Measurements from ENCODE around the gene CASTOR1. TPM values are rescaled to one million over a fixed set of nuclear protein-coding genes. Genes with fewer than 3 reads are reported as not detected.

The CASTOR1 gene
- total and polyA plus RNA-seq, 2 donors, result 7.5 to 21.7 TPM

DNA sequence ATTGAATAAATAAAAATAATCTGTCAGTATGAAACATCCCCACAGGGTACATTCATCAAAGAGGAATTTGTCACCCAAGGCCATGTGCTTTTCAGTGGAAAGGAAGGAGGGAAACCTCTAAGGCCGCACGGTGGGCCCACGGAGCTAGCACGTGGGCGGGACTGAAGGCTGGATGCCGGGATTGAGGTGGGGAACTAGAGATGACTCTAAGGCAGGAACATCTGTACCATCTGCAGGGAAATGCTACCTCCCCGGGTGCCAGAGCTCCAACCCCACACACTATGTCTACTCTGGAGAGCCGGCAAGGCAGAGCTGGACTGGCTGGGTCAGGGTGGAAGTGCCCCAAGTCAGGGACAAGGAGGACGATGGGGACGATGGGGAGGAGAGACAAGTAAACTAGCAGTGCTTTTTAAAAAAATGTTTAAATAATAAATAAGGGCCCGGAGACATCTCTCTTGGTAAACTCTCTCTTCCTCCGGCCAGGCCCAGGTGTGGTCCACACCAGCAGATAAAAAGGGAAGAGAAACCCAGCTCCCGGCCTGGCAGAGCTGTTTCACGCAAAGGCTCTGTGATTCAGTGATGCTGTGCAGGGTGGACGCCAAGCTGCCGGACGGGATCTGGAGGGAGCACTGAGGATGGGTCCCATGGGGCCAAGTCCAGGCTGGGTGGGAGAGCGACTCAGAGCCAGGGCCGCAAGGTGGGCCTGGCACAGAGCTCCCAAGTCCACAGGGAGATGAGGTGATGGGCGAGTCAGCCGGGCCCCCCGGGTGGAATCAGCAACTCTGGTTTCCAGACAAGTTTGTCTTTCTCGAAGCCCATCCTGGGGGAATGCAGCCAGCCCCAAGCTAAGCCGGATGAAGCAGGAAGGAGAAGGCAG is 48.5 kb downstream of the CASTOR1 start:
- no peak for DNase-seq (ENCODE audit: extremely low spot score)
- no peak overlapping the region for H3K4me3 ChIP-seq (ENCODE audit: low read depth, low read length)
- no peaks in the 10 kb centered on the region for H3K36me3 ChIP-seq (ENCODE audit: insufficient read depth)
- H3K4me1 ChIP-seq (ENCODE audit: insufficient read depth), result no peaks in the 10 kb centered on the region
- no peak overlapping the region for H3K27ac ChIP-seq (ENCODE audit: low read depth)
- 75% methylated on average over 24 of the region's 24 CpGs for WGBS

GRCh38 chr22:30239488-30240405 is 49.6 kb downstream of the CASTOR1 start:
- Histone ChIP-seq H3K36me3 (ENCODE audit: insufficient read depth) (no peaks in the 10 kb centered on the region), H3K27ac (ENCODE audit: low read depth) (no peak overlapping the region), H3K4me3 (ENCODE audit: low read depth, low read length) (no peak overlapping the region), H3K4me1 (ENCODE audit: insufficient read depth) (no peaks in the 10 kb centered on the region)
- no peak for DNase-seq (ENCODE audit: extremely low spot score)
- 87% methylated on average over 17 of the region's 17 CpGs for WGBS

- no peaks in the 10 kb centered on the region for H3K4me1 ChIP-seq (ENCODE audit: insufficient read depth)
- DNase-seq (ENCODE audit: extremely low spot score), result no peak
- no peak overlapping the region for H3K4me3 ChIP-seq (ENCODE audit: low read depth, low read length)
- WGBS, result 63% methylated on average over 27 of the region's 27 CpGs
- no peaks in the 10 kb centered on the region for H3K36me3 ChIP-seq (ENCODE audit: insufficient read depth)
- no peak overlapping the region for H3K27ac ChIP-seq (ENCODE audit: low read depth)
Observed at GRCh38 chr22:30238661-30239487, 50.4 kb downstream of the CASTOR1 start.

DNA sequence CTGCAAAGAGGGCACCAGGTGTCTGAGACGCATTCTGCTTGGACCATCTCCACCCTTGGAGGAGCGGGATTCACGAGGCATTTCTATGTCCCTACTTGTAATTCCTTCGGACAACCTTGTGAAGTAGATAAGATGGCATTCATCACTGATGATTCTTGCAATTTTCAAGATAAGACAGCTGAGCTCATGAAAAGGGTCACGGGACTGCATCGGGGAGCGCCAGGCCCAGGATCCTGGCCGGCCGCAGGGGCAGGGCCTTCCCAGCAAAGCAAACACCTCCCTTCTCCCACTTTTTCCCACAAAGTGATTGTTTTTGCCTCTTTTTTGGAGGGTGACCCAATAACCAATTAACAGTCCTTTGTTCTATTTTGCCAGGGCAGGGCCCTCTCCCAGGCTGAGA is 51.2 kb downstream of the CASTOR1 start:
- DNase-seq (ENCODE audit: extremely low spot score), result no peak
- 88% methylated on average over 9 of the region's 9 CpGs for WGBS
- Histone ChIP-seq H3K4me3 (ENCODE audit: low read depth, low read length) (no peak overlapping the region), H3K36me3 (ENCODE audit: insufficient read depth) (no peaks in the 10 kb centered on the region), H3K4me1 (ENCODE audit: insufficient read depth) (no peaks in the 10 kb centered on the region), H3K27ac (ENCODE audit: low read depth) (no peak overlapping the region)

DNA sequence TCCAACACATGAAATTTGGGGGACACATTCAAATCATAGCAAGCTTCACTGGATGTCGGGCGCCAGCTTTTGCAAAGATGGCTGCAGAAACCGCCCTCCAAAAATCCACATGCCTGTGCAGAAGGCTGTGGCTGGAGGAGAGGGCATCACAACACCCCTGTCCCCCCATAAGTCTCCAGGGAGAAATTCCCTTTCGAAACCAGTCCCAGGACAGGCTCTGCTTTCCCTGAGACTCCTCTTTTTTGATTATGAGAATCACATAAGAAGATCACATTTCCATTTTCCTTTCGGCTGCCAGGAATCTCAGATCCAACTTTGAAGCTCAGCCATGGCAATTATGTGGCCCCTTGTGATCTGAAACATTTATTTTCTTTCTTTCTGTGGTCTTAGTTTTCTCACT is 52.4 kb downstream of the CASTOR1 start:
- no peak for DNase-seq (ENCODE audit: extremely low spot score)
- WGBS, result 99% methylated on average over 5 of the region's 5 CpGs
- Histone ChIP-seq H3K27ac (ENCODE audit: low read depth) (no peak overlapping the region), H3K4me3 (ENCODE audit: low read depth, low read length) (no peak overlapping the region), H3K36me3 (ENCODE audit: insufficient read depth) (no peaks in the 10 kb centered on the region), H3K4me1 (ENCODE audit: insufficient read depth) (no peaks in the 10 kb centered on the region)

- no peak overlapping the region for H3K4me3 ChIP-seq (ENCODE audit: low read depth, low read length)
- H3K36me3 ChIP-seq (ENCODE audit: insufficient read depth), result no peaks in the 10 kb centered on the region
- no peaks in the 10 kb centered on the region for H3K4me1 ChIP-seq (ENCODE audit: insufficient read depth)
- DNase-seq (ENCODE audit: extremely low spot score), result no peak
- H3K27ac ChIP-seq (ENCODE audit: low read depth), result no peak overlapping the region
- 37% methylated on average over 10 of the region's 10 CpGs for whole genome bisulfite sequencing
Observed at GRCh38 chr22:30235687-30236170, 53.6 kb downstream of the CASTOR1 start.

Other genes with a start within 250 kb of the CASTOR1 start
- gene HORMAD2, start 209.0 kb downstream of the CASTOR1 start, total RNA-seq, result not detected
- 0.04 TPM for gene HORMAD2, start 209.0 kb downstream of the CASTOR1 start, polyA plus RNA-seq
- gene LIF, start 42.7 kb downstream of the CASTOR1 start, total RNA-seq, result 4.8 TPM
- gene LIF, start 42.7 kb downstream of the CASTOR1 start, polyA plus RNA-seq, result 1.1 TPM
- 0.32 TPM for gene OSM, start 22.7 kb downstream of the CASTOR1 start, total RNA-seq
- 1.3 TPM for gene OSM, start 22.7 kb downstream of the CASTOR1 start, polyA plus RNA-seq
- 8.4 TPM for gene TBC1D10A, start 37.4 kb upstream of the CASTOR1 start, total RNA-seq
- 31.7 TPM for gene TBC1D10A, start 37.4 kb upstream of the CASTOR1 start, polyA plus RNA-seq
- 27.5 TPM for gene SF3A1, start 67.4 kb upstream of the CASTOR1 start, total RNA-seq
- gene SF3A1, start 67.4 kb upstream of the CASTOR1 start, polyA plus RNA-seq, result 53.6 TPM
- gene CCDC157, start 67.5 kb upstream of the CASTOR1 start, total RNA-seq, result 2.1 TPM
- gene CCDC157, start 67.5 kb upstream of the CASTOR1 start, polyA plus RNA-seq, result 2.0 TPM
- 10.7 TPM for gene RNF215, start 97.9 kb upstream of the CASTOR1 start, total RNA-seq
- 18.8 TPM for gene RNF215, start 97.9 kb upstream of the CASTOR1 start, polyA plus RNA-seq
- gene SEC14L2, start 107.5 kb upstream of the CASTOR1 start, total RNA-seq, result 6.2 TPM
- gene SEC14L2, start 107.5 kb upstream of the CASTOR1 start, polyA plus RNA-seq, result 11.0 TPM
- gene MTFP1, start 136.3 kb upstream of the CASTOR1 start, total RNA-seq, result 2.1 TPM
- gene MTFP1, start 136.3 kb upstream of the CASTOR1 start, polyA plus RNA-seq, result 7.7 TPM
- not detected for gene SEC14L3, start 182.5 kb upstream of the CASTOR1 start, total RNA-seq
- not detected for gene SEC14L3, start 182.5 kb upstream of the CASTOR1 start, polyA plus RNA-seq
- gene SEC14L4, start 216.2 kb upstream of the CASTOR1 start, total RNA-seq, result 0.32 TPM
- gene SEC14L4, start 216.2 kb upstream of the CASTOR1 start, polyA plus RNA-seq, result 0.05 TPM